NT2/D1 (cell line): ENCODE data around the gene SLC15A2.
"Not testable (repeated sequence)": the region's sequence is repeated elsewhere in the genome, so short reads cannot be mapped to it uniquely, and the experiment has no call there.

ENCODE experiments used
- DNase-seq: peaks from one replicate; pipeline ENCODE4 v3.0.0-alpha.2; 2011; ENCODE audit warnings: low read depth, low spot score
- H3K27me3 ChIP-seq: 2 replicates; pipeline ENCODE4 v1.6.0; 2011; ENCODE audit warnings: mild to moderate bottlenecking; ENCODE audit not compliant: insufficient read length, insufficient read depth
- H3K36me3 ChIP-seq: 2 replicates; pipeline ENCODE4 v1.6.1; 2011; ENCODE audit warnings: mild to moderate bottlenecking, low read length, mixed read lengths; ENCODE audit not compliant: insufficient read depth, insufficient read length
- H3K4me1 ChIP-seq: 2 replicates; pipeline ENCODE4 v1.5.1; 2011; ENCODE audit not compliant: insufficient read depth, insufficient read length
- H3K4me3 ChIP-seq: 2 replicates; pipeline ENCODE4 v1.5.1; 2011; ENCODE audit warnings: low read depth; ENCODE audit not compliant: insufficient read length
- H3K9ac ChIP-seq: 2 replicates; pipeline ENCODE4 v1.6.0; 2011; ENCODE audit warnings: low read depth; ENCODE audit not compliant: insufficient read length
- H3K9me3 ChIP-seq: 2 replicates; pipeline ENCODE4 v1.5.1; 2011; ENCODE audit warnings: mild to moderate bottlenecking, low read length; ENCODE audit not compliant: insufficient read depth
- SUZ12 ChIP-seq: IDR thresholded peaks from 2 replicates; pipeline ENCODE4 v1.6.1; 2011; ENCODE audit not compliant: insufficient read length, insufficient read depth; ENCODE audit errors: extremely low read depth
- YY1 ChIP-seq: IDR thresholded peaks from 2 replicates; pipeline ENCODE4 v1.6.1; 2011; ENCODE audit not compliant: insufficient read length, insufficient read depth
- ZNF274 ChIP-seq: IDR thresholded peaks from 2 replicates; pipeline ENCODE4 v1.6.1; 2011; ENCODE audit warnings: mild to moderate bottlenecking, low read depth, low read length

Gene SLC15A2

DNA sequence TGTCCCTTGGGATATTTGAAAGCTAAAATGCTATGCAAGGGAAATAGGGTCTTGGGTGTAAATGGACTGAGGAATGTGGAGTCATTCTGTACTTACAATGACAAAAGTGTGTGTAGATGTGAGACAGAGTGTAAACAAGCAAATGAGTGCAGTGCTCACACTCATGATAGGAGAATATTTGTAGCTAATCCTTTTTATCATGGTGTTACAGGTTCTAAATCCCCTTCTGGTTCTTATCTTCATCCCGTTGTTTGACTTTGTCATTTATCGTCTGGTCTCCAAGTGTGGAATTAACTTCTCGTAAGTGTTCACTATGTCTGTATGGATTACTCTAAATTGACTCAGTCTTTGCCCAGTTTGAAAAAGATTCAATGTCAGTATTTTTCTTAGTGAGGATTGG lies 30.5 kb downstream of the SLC15A2 start:
- Histone ChIP-seq H3K9me3 (no peaks in the 10 kb centered on the region), H3K27me3 (no peaks in the 10 kb centered on the region), H3K4me1 (no peaks in the 10 kb centered on the region), H3K4me3 (no peak overlapping the region), H3K36me3 (no peaks in the 10 kb centered on the region), H3K9ac (no peak overlapping the region)
- DNase-seq: no peak
- TF ChIP-seq ZNF274 (no peak), SUZ12 (no peak), YY1 (no peak)

DNA sequence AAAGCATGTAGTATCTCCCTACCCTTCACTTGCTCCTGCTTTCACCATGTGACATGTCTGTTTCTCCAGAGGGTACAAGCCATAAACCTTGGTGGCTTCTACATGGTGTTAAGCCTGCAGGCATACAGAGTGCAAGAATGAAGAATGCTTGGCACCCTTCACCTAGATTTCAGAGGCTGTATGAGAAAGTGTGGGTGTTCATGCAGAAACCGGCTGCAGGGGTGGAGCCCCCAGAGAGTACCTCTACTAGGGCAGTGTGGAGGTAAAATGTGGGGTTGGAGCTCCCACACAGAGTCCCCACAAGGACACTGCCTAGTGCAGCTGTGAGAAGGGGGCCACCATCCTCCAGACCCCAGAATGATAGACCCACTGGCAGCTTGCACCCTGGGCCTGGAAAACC lies 32.2 kb downstream of the SLC15A2 start:
- Histone ChIP-seq H3K9ac (no peak overlapping the region), H3K36me3 (no peaks in the 10 kb centered on the region), H3K27me3 (no peaks in the 10 kb centered on the region), H3K4me3 (no peak overlapping the region), H3K9me3 (no peaks in the 10 kb centered on the region), H3K4me1 (no peaks in the 10 kb centered on the region)
- no peak for TF ChIP-seq SUZ12
- TF ChIP-seq ZNF274: no peak
- TF ChIP-seq YY1: no peak
- DNase-seq: no peak

DNA sequence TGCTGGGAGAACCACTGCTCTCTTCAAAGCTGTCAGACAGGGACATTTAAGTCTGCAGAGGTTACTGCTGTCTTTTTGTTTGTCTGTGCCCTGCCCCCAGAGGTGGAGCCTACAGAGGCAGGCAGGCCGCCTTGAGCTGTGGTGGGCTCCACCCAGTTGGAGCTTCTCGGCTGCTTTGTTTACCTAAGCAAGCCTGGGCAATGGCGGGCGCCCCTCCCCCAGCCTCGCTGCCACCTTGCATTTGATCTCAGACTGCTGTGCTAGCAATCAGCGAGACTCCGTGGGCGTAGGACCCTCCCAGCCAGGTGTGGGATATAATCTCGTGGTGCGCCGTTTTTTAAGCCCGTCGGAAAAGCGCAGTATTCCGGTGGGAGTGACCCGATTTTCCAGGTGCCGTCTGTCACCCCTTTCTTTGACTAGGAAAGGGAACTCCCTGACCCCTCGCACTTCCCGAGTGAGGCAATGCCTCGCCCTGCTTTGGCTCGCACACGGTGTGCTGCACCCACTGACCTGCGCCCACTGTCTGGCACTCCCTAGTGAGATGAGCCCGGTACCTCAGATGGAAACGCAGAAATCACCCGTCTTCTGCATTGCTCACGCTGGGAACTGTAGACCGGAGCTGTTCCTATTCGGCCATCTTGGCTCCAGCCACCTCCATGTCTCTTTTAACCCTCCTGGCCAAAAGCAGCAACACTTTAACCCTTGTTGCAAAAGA lies 44.1 kb downstream of the SLC15A2 start:
- not testable (repeated sequence) for H3K9me3 ChIP-seq, H3K27me3 ChIP-seq, H3K36me3 ChIP-seq, H3K4me1 ChIP-seq, H3K9ac ChIP-seq, DNase-seq, H3K4me3 ChIP-seq

DNA sequence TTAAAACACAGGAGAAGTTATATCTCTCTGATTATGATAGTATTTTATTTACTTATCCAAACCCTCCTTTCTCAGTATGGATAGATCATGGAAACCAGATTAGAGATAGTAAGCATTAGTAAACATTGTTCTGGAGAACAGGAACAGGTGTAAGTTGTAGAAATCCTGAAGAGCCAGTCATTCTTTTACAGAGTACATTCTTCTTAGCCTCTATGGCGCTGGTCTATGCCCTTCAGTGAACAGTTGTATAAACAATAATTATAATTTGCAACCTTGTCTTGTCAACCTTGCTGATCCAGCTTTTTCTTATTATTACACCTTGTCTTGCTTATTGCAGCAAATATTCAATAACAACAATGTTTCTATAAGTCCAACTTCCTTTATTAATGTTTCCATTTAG lies 47.4 kb downstream of the SLC15A2 start:
- H3K27me3 ChIP-seq: no peaks in the 10 kb centered on the region
- no peak for TF ChIP-seq SUZ12
- TF ChIP-seq YY1: no peak
- TF ChIP-seq ZNF274: no peak
- no peak for DNase-seq
- no peaks in the 10 kb centered on the region for H3K4me1 ChIP-seq
- 0 out of 2 replicates have a peak, but pooled peaks cover 7% of the 10 kb centered on the region for H3K9me3 ChIP-seq
- no peak overlapping the region for H3K4me3 ChIP-seq
- H3K9ac ChIP-seq: no peak overlapping the region
- no peaks in the 10 kb centered on the region for H3K36me3 ChIP-seq

DNA sequence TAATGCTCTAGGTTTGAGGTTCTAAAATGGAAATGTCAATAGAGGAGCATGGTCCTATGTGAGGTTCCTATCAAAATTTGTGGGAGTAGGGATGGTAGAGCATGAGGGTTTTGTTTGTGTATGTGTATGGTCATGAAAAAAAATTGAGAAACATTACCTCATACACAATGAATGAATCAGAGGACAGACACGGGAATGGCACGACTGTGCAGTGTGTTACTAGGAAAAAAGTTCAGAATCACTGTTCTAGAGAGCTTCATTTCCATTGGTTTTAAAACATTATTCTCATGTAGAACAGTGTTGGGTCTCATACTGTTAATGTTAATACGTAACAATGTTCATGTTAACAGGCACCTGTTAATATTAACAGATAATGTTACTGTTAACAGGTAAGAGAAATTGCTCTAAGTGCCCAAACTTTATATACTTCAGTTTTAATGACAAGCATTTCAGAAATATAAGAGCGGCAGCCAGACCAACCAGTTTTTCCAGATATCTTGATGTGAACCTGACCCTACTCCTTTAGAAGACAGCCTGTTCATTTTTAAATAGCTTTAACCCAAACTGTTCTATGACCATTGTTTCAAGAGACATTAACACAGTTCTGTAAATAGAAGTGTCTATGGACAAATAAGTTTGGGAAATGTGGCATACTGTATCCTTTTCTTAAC lies 48.0 kb downstream of the SLC15A2 start:
- Histone ChIP-seq H3K4me3 (no peak overlapping the region), H3K36me3 (no peaks in the 10 kb centered on the region), H3K27me3 (no peaks in the 10 kb centered on the region), H3K9me3 (0 out of 2 replicates have a peak, but pooled peaks cover 7% of the 10 kb centered on the region), H3K9ac (no peak overlapping the region), H3K4me1 (no peaks in the 10 kb centered on the region)
- no peak for DNase-seq
- TF ChIP-seq ZNF274 (no peak), YY1 (no peak), SUZ12 (no peak)

DNA sequence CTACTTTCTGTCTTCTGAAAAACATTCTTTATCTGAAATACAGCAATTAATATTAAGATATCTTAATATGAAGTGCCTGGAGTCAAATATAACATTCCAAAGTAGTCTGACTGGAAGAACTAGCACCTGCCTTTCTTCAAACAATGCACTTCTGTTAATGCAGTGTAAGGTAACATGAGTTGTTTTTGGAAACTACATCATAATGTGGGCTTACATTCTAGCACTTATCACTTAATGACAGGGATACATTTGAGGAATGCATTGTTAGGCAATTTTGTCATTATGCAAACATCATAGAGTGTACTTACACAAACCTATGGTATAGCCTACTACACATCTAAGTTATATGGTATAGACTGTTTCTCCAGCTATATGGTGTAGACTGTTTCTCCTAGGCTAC lies 49.2 kb downstream of the SLC15A2 start:
- Histone ChIP-seq H3K4me1 (no peaks in the 10 kb centered on the region), H3K4me3 (no peak overlapping the region), H3K9me3 (0 out of 2 replicates have a peak, but pooled peaks cover 7% of the 10 kb centered on the region), H3K36me3 (no peaks in the 10 kb centered on the region), H3K27me3 (no peaks in the 10 kb centered on the region), H3K9ac (no peak overlapping the region)
- TF ChIP-seq SUZ12: no peak
- TF ChIP-seq ZNF274: no peak
- no peak for TF ChIP-seq YY1
- no peak for DNase-seq

DNA sequence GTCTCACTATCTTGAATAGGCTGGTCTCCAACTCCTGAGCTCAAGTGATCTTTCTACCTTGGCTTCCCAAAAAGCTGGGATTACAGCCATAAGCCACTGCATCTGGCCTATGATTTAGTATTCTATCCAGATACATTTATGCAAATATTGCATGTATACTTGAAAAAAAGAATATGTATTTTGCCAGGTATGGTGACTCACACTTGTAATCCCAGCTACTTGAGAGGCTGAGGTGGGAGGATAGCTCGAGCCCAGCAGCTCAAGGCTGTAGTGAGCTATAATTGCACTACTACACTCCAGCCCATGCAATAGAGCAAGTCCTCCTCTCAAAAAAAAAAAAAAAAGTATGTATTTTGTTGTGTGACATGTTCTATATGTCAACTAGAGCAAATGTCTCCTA lies 54.4 kb downstream of the SLC15A2 start:
- Histone ChIP-seq H3K36me3 (no peaks in the 10 kb centered on the region), H3K4me1 (no peaks in the 10 kb centered on the region), H3K4me3 (no peak overlapping the region), H3K9me3 (peaks cover 12% of the 10 kb centered on the region), H3K27me3 (no peaks in the 10 kb centered on the region), H3K9ac (no peak overlapping the region)
- TF ChIP-seq SUZ12 (no peak), YY1 (no peak), ZNF274 (no peak)
- DNase-seq: no peak
